ENCODE measurements around the gene ANKRD9.

ANKRD9 gene

DNA sequence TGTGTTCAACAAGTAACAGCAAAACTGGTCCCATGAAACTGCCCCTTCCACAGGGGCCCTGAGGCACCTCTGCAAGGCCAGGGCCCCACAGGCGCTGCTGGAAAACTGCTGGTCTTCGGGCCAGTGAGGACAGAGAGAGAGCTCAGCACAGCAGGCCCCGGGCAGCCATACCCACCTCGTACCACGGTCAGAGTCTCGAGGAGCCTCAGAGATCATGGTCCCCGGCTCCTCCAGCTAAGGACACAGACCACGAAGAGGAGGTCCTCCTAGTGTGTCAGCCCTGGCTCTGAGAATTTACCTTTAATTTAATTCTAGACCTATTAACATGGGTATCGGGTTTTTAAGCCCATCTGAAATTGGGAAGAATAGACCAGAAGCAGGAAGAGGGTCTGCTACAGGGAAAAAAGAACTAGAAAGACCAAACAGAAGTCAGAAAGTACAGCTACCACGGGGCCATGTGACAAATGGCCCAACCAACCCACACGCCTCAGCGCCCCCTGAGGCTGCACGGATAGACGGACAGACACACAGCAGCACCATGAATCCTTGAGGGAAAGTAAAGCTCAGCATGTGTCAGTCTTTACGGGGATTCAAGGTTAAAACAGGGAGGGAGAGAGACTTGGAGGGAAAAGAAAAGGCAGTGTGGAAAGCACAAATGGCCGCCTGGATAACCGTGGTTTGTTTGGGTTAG, 22.9 kb downstream of the ANKRD9 start:
- Histone ChIP-seq H3K4me2 (ENCODE audit: low read depth, low read length, poor library complexity, severe bottlenecking) (no peak overlapping the region), H3K36me3 (ENCODE audit: low read length) (no peaks in the 10 kb centered on the region), H4K20me1 (ENCODE audit: low read depth, low read length) (no peaks in the 10 kb centered on the region), H3K4me3 (ENCODE audit: insufficient read depth, low read length, poor library complexity, severe bottlenecking) (no peak overlapping the region), H3K9me3 (ENCODE audit: insufficient read depth, low read length) (no peaks in the 10 kb centered on the region), H3K9me2 (replicated peaks; ENCODE audit: insufficient read depth, low read length) (no peaks in the 10 kb centered on the region), H3K79me2 (ENCODE audit: insufficient read depth, low read length) (no peaks in the 10 kb centered on the region), H3K27me3 (ENCODE audit: low read length) (no peaks in the 10 kb centered on the region), H3F3A (ENCODE audit: insufficient read depth) (no peaks in the 10 kb centered on the region), H3K27ac (ENCODE audit: low read depth, low read length) (no peak overlapping the region), H2AFZ (ENCODE audit: low read depth, low read length, severe bottlenecking) (no peak overlapping the region), H3K9ac (ENCODE audit: low read length) (no peak overlapping the region)
- TF ChIP-seq, protein P1, sequence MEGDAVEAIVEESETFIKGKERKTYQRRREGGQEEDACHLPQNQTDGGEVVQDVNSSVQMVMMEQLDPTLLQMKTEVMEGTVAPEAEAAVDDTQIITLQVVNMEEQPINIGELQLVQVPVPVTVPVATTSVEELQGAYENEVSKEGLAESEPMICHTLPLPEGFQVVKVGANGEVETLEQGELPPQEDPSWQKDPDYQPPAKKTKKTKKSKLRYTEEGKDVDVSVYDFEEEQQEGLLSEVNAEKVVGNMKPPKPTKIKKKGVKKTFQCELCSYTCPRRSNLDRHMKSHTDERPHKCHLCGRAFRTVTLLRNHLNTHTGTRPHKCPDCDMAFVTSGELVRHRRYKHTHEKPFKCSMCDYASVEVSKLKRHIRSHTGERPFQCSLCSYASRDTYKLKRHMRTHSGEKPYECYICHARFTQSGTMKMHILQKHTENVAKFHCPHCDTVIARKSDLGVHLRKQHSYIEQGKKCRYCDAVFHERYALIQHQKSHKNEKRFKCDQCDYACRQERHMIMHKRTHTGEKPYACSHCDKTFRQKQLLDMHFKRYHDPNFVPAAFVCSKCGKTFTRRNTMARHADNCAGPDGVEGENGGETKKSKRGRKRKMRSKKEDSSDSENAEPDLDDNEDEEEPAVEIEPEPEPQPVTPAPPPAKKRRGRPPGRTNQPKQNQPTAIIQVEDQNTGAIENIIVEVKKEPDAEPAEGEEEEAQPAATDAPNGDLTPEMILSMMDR (IDR thresholded peaks at IDR 0.05; ENCODE audit: insufficient read depth, low read length, poor library complexity, severe bottlenecking), result no peak
- no peak for TF ChIP-seq EZH2phosphoT487 (conservative IDR thresholded peaks at IDR 0.05; ENCODE audit: low read length)

- TF ChIP-seq EZH2phosphoT487 (conservative IDR thresholded peaks at IDR 0.05; ENCODE audit: low read length), result no peak
- TF ChIP-seq, protein P1 (IDR thresholded peaks at IDR 0.05; ENCODE audit: insufficient read depth, low read length, poor library complexity, severe bottlenecking), result no peak
- Histone ChIP-seq H3K79me2 (ENCODE audit: insufficient read depth, low read length) (no peaks in the 10 kb centered on the region), H3K4me3 (ENCODE audit: insufficient read depth, low read length, poor library complexity, severe bottlenecking) (no peak overlapping the region), H3F3A (ENCODE audit: insufficient read depth) (no peaks in the 10 kb centered on the region), H4K20me1 (ENCODE audit: low read depth, low read length) (no peaks in the 10 kb centered on the region), H3K9me2 (replicated peaks; ENCODE audit: insufficient read depth, low read length) (no peaks in the 10 kb centered on the region), H3K27ac (ENCODE audit: low read depth, low read length) (no peak overlapping the region), H3K9ac (ENCODE audit: low read length) (no peak overlapping the region), H3K36me3 (ENCODE audit: low read length) (no peaks in the 10 kb centered on the region), H3K4me2 (ENCODE audit: low read depth, low read length, poor library complexity, severe bottlenecking) (no peak overlapping the region), H3K9me3 (ENCODE audit: insufficient read depth, low read length) (no peaks in the 10 kb centered on the region), H2AFZ (ENCODE audit: low read depth, low read length, severe bottlenecking) (no peak overlapping the region), H3K27me3 (ENCODE audit: low read length) (no peaks in the 10 kb centered on the region)
Observed at GRCh38 chr14:102485693-102486512, 23.7 kb downstream of the ANKRD9 start.

- TF ChIP-seq, protein P1 (IDR thresholded peaks at IDR 0.05; ENCODE audit: insufficient read depth, low read length, poor library complexity, severe bottlenecking), result no peak
- TF ChIP-seq EZH2phosphoT487 (conservative IDR thresholded peaks at IDR 0.05; ENCODE audit: low read length), result no peak
- H3K4me2 ChIP-seq (ENCODE audit: low read depth, low read length, poor library complexity, severe bottlenecking), result no peak overlapping the region
- no peaks in the 10 kb centered on the region for H3K27me3 ChIP-seq (ENCODE audit: low read length)
Observed at GRCh38 chr14:102484316-102484715, 25.3 kb downstream of the ANKRD9 start.

More at GRCh38 chr14:102484316-102484715, 25.3 kb downstream of the ANKRD9 start:
- Histone ChIP-seq H3K27ac (ENCODE audit: low read depth, low read length) (no peak overlapping the region), H4K20me1 (ENCODE audit: low read depth, low read length) (no peaks in the 10 kb centered on the region), H3K9me2 (replicated peaks; ENCODE audit: insufficient read depth, low read length) (no peaks in the 10 kb centered on the region), H3K36me3 (ENCODE audit: low read length) (no peaks in the 10 kb centered on the region), H3K79me2 (ENCODE audit: insufficient read depth, low read length) (no peaks in the 10 kb centered on the region), H2AFZ (ENCODE audit: low read depth, low read length, severe bottlenecking) (no peak overlapping the region), H3K9me3 (ENCODE audit: insufficient read depth, low read length) (no peaks in the 10 kb centered on the region), H3F3A (ENCODE audit: insufficient read depth) (no peaks in the 10 kb centered on the region), H3K4me3 (ENCODE audit: insufficient read depth, low read length, poor library complexity, severe bottlenecking) (no peak overlapping the region), H3K9ac (ENCODE audit: low read length) (no peak overlapping the region)

All from SU-DHL-6 (cell line).